ENCODE data around the gene ZSWIM8. TPM values are rescaled to one million over a fixed set of nuclear protein-coding genes. Genes with fewer than 3 reads are reported as not detected.

Gene ZSWIM8
- total and polyA plus RNA-seq, 2 experiments from 2014 or later, result 20.5 to 30.4 TPM

- TF ChIP-seq CTCF (conservative IDR thresholded peaks at IDR 0.05; ENCODE audit: low read depth in 2 of 2) (no peak), EZH2 (IDR thresholded peaks at IDR 0.05; ENCODE audit: low read depth, unreplicated experiment) (no peak), ETS1 (IDR thresholded peaks at IDR 0.05) (no peak), ZNF331 (CRISPR knock-in tag; IDR thresholded peaks at IDR 0.05; ENCODE audit: low read depth) (no peak), EZH2phosphoT487 (IDR thresholded peaks at IDR 0.05; ENCODE audit: unreplicated experiment) (no peak), NANOG (IDR thresholded peaks at IDR 0.05; ENCODE audit: borderline replicate concordance) (no peak), REST (IDR thresholded peaks at IDR 0.05; ENCODE audit: unreplicated experiment) (no peak), CREB1 (CRISPR knock-in tag; IDR thresholded peaks at IDR 0.05; ENCODE audit: low read depth) (no peak), JUNB (IDR thresholded peaks at IDR 0.05; ENCODE audit: unreplicated experiment) (no peak)
These were observed 27.3 kb downstream of the ZSWIM8 start (continued) for GRCh38 chr10:73812657-73813056.

GRCh38 chr10:73813333-73813732 lies 27.9 kb downstream of the ZSWIM8 start:
- DNase-seq (ENCODE audit: low spot score) (no peak), ATAC-seq (no peak)
- Histone ChIP-seq H3K36me3 (ENCODE audit: insufficient read depth) (no peaks in the 10 kb centered on the region; the same call in 1 of the 2 replicates), H3K79me2 (replicated peaks; ENCODE audit: insufficient read depth) (no peaks in the 10 kb centered on the region), H3K4me2 (no peak overlapping the region), H4K20me1 (replicated peaks; ENCODE audit: insufficient read depth) (peaks cover 15% of the 10 kb centered on the region), H3K27me3 (ENCODE audit: insufficient read depth) (no peaks in the 10 kb centered on the region), H3K4me1 (ENCODE audit: insufficient read depth) (peaks cover 7% of the 10 kb centered on the region), H3K4me3 (no peak overlapping the region), H3K9me2 (ENCODE audit: insufficient read depth) (no peaks in the 10 kb centered on the region), H3K27ac (ENCODE audit: low read depth) (no peak overlapping the region), H2AFZ (no peak overlapping the region), H3F3A (replicated peaks; ENCODE audit: low read depth) (0 out of 2 replicates have a peak, but pooled peaks cover 13% of the 10 kb centered on the region)
- Mint-ChIP-seq H3K27me3 (ENCODE audit: insufficient read depth, low read depth, poor library complexity) (peaks cover 16% of the 10 kb centered on the region), H3K4me3 (no peak overlapping the region; the same call in 2 of the 3 replicates), H3K36me3 (ENCODE audit: low read depth) (peaks cover 32% of the 10 kb centered on the region), H3K4me1 (peaks cover 13% of the 10 kb centered on the region), H3K9me3 (no peaks in the 10 kb centered on the region), H3K27ac (no peak overlapping the region)
- TF ChIP-seq POLR2AphosphoS5 (IDR thresholded peaks at IDR 0.05; ENCODE audit: low read depth) (no peak), REST (IDR thresholded peaks at IDR 0.05; ENCODE audit: unreplicated experiment) (no peak), CREB1 (CRISPR knock-in tag; IDR thresholded peaks at IDR 0.05; ENCODE audit: low read depth) (no peak), EZH2 (IDR thresholded peaks at IDR 0.05; ENCODE audit: low read depth, unreplicated experiment) (no peak)

Measured in GM23338 (cell line).